ENCODE data around the gene NCKAP5. TPM values are rescaled to one million over a fixed set of nuclear protein-coding genes. Genes with fewer than 3 reads are reported as not detected.

NCKAP5 gene
- total RNA-seq, 4 donors from 2014 or later, result 0.55 to 6.6 (median 3.3) TPM; not detected in 1

GRCh38 chr2:132850688-132851087 is 717.6 kb downstream of the NCKAP5 start:
- TF ChIP-seq CTCF (IDR thresholded peaks at IDR 0.05) (no peak), POLR2A (IDR thresholded peaks at IDR 0.05) (no peak)
- H3K36me3 ChIP-seq, result no peaks in the 10 kb centered on the region
- no peaks in the 10 kb centered on the region for H3K27me3 ChIP-seq

GRCh38 chr2:132849118-132849517 is 719.1 kb downstream of the NCKAP5 start:
- H3K9me3 ChIP-seq, result no peaks in the 10 kb centered on the region
- no peak for DNase-seq
- TF ChIP-seq CTCF (IDR thresholded peaks at IDR 0.05) (no peak), POLR2A (IDR thresholded peaks at IDR 0.05) (no peak)
- no peak overlapping the region for H3K27ac ChIP-seq
- H3K4me1 ChIP-seq, result no peaks in the 10 kb centered on the region
- H3K36me3 ChIP-seq, result no peaks in the 10 kb centered on the region
- H3K4me3 ChIP-seq, result no peak overlapping the region
- no peaks in the 10 kb centered on the region for H3K27me3 ChIP-seq
- intact Hi-C loops (cut with DNase I; ENCODE audit: low total_unique reads), result no loop called here

More at GRCh38 chr2:132850688-132851087, 717.6 kb downstream of the NCKAP5 start:
- Histone ChIP-seq H3K4me3 (no peak overlapping the region), H3K4me1 (no peaks in the 10 kb centered on the region), H3K27ac (no peak overlapping the region), H3K9me3 (no peaks in the 10 kb centered on the region)
- intact Hi-C loops (cut with DNase I; ENCODE audit: low total_unique reads), result no loop called here
- DNase-seq, result no peak

- TF ChIP-seq CTCF (IDR thresholded peaks at IDR 0.05) (no peak), POLR2A (IDR thresholded peaks at IDR 0.05) (no peak)
- intact Hi-C loops (cut with DNase I; ENCODE audit: low total_unique reads), result no loop called here
- Histone ChIP-seq H3K27ac (no peak overlapping the region), H3K4me3 (no peak overlapping the region), H3K4me1 (no peaks in the 10 kb centered on the region), H3K9me3 (no peaks in the 10 kb centered on the region), H3K36me3 (no peaks in the 10 kb centered on the region), H3K27me3 (no peaks in the 10 kb centered on the region)
- DNase-seq, result no peak
Observed at GRCh38 chr2:132845339-132845738, 722.9 kb downstream of the NCKAP5 start.

GRCh38 chr2:132844585-132844984 is 723.7 kb downstream of the NCKAP5 start:
- H3K9me3 ChIP-seq, result no peaks in the 10 kb centered on the region
- intact Hi-C loops (cut with DNase I; ENCODE audit: low total_unique reads), result no loop called here

GRCh38 chr2:132837769-132838168 is 730.5 kb downstream of the NCKAP5 start:
- intact Hi-C loops (cut with DNase I; ENCODE audit: low total_unique reads), result no loop called here
- TF ChIP-seq CTCF (IDR thresholded peaks at IDR 0.05) (no peak), POLR2A (IDR thresholded peaks at IDR 0.05) (no peak)
- no peak overlapping the region for H3K27ac ChIP-seq

More at GRCh38 chr2:132844585-132844984, 723.7 kb downstream of the NCKAP5 start:
- Histone ChIP-seq H3K27me3 (no peaks in the 10 kb centered on the region), H3K4me1 (no peaks in the 10 kb centered on the region), H3K4me3 (no peak overlapping the region), H3K36me3 (no peaks in the 10 kb centered on the region), H3K27ac (no peak overlapping the region)
- TF ChIP-seq POLR2A (IDR thresholded peaks at IDR 0.05) (no peak), CTCF (IDR thresholded peaks at IDR 0.05) (no peak)
- DNase-seq, result no peak

More at GRCh38 chr2:132837769-132838168, 730.5 kb downstream of the NCKAP5 start:
- no peak for DNase-seq
- no peaks in the 10 kb centered on the region for H3K36me3 ChIP-seq
- no peaks in the 10 kb centered on the region for H3K27me3 ChIP-seq
- no peaks in the 10 kb centered on the region for H3K4me1 ChIP-seq
- no peaks in the 10 kb centered on the region for H3K9me3 ChIP-seq
- no peak overlapping the region for H3K4me3 ChIP-seq
